ENCODE data around the gene RAB9B.

The RAB9B gene

DNA sequence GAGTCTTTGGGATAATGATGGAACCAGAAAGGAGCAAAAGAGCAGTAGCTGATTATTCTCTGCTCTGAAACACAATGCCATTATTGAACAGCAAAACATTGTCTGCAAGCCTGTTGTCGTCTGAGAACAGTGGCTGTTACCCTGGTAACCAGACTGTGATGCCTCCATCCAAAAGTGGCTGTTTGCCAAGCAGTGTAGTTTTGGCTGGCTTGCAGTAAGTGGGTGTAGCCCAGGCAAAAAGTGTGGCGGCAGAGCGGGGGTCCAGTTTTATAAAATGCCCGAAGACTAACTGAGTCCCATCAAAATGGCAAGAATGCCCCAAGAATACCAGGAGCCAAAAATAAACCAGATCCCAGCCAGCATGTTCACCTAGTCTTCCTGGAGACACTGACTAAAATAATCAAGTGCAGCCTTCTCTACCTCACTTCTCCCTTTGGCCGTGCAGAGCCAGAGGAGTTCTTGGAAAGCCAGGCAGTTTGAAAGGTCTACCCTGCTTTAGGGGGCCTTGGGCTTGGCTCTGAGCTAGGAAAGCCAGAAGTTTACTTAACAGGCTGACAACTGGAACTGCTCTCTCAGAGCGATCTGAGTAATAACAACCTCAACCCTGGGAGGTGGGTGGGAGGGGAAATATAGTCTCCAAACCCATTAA, 52.8 kb downstream of the RAB9B start:
- Histone ChIP-seq H3K36me3 (ENCODE audit: control insufficient read depth, insufficient read depth, low read length) (no peaks in the 10 kb centered on the region), H3K9ac (ENCODE audit: low read length) (no peak overlapping the region), H3K4me1 (ENCODE audit: control insufficient read depth, insufficient read depth, low read length) (no peaks in the 10 kb centered on the region), H3K27me3 (ENCODE audit: control insufficient read depth, insufficient read depth, low read length) (no peaks in the 10 kb centered on the region), H3K4me3 (ENCODE audit: low read length) (no peak overlapping the region), H3K27ac (ENCODE audit: low read depth, low read length) (no peak overlapping the region)

DNA sequence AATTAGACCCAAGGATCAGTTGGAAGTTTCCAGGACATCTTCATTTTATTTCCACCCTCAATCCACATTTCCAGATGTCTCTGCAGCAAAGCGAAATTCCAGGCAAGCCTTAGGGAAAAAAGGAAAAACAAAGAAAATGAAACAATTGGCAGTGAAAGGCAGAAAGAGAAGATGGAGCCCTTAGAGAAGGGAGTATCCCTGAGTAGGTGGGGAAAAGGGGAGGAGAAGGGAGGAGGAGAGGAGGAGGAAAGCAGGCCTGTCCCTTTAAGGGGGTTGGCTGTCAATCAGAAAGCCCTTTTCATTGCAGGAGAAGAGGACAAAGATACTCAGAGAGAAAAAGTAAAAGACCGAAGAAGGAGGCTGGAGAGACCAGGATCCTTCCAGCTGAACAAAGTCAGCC, 55.5 kb downstream of the RAB9B start, which contains the start of gene PLP1:
Gene PLP1, plus strand, starts transcription at position 295 of the 400 bp plus-strand sequence. CDS start 156 bp downstream, outside the sequence.
- Histone ChIP-seq H3K27ac (ENCODE audit: low read depth, low read length) (no peak within 1 kb of the TSS), H3K4me3 (ENCODE audit: low read length) (no peak within 1 kb of the TSS), H3K9ac (ENCODE audit: low read length) (no peak within 1 kb of the TSS), H3K27me3 (ENCODE audit: control insufficient read depth, insufficient read depth, low read length) (no peaks in the 10 kb centered on the region), H3K4me1 (ENCODE audit: control insufficient read depth, insufficient read depth, low read length) (no peaks in the 10 kb centered on the region), H3K36me3 (ENCODE audit: control insufficient read depth, insufficient read depth, low read length) (no peaks in the 10 kb centered on the region)

DNA sequence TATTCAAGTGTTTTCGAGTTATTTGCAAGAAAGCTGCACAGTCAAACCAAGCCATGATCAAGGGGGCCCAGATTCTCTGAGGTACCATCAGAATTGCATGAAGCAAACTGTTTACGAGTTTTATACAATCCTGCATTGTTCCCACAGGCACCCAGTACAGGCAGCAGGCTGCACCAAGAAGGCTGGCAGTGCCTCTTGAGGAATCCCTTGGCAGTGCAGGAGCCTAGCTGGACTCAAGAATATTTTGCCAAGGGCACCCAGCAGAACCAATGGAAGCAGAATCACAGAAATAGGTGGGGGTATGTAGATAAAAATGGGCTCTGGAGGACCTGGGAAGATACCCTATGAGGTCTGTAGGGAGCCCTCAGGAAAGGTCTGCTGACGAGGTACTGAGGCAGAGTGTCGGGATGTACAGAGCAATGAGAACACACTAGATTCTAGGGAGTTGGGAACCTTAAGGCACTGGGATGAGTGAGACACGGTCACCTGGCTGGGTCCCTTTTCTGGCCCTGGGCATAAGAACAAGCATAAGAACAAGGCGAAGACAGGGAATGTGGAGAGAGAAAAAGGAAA, 57.9 kb downstream of the RAB9B start:
- Histone ChIP-seq H3K4me1 (ENCODE audit: control insufficient read depth, insufficient read depth, low read length) (no peaks in the 10 kb centered on the region), H3K27me3 (ENCODE audit: control insufficient read depth, insufficient read depth, low read length) (no peaks in the 10 kb centered on the region), H3K9ac (ENCODE audit: low read length) (no peak overlapping the region), H3K27ac (ENCODE audit: low read depth, low read length) (no peak overlapping the region), H3K36me3 (ENCODE audit: control insufficient read depth, insufficient read depth, low read length) (no peaks in the 10 kb centered on the region), H3K4me3 (ENCODE audit: low read length) (no peak overlapping the region)

DNA sequence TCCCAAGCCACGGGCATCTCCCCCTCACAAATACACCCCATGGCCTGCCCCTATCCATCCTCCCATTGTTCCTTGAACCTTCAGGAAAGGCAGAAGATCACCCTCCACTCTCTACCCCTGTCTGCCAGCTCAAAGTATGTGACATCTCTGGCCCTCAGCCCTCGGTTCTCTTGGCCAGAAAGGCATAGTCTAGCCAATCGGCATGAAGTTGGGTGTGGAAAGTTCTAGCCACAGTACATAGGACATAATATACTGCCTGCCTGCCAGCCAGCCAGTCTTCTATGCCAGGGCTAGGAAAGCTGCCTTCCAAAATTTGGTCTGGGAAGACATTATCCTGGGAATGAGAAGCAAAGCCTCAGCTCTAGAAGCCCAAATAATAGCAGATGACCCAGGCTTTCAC, 58.6 kb downstream of the RAB9B start:
- Histone ChIP-seq H3K27ac (ENCODE audit: low read depth, low read length) (no peak overlapping the region), H3K4me1 (ENCODE audit: control insufficient read depth, insufficient read depth, low read length) (no peaks in the 10 kb centered on the region), H3K27me3 (ENCODE audit: control insufficient read depth, insufficient read depth, low read length) (no peaks in the 10 kb centered on the region), H3K9ac (ENCODE audit: low read length) (no peak overlapping the region), H3K36me3 (ENCODE audit: control insufficient read depth, insufficient read depth, low read length) (no peaks in the 10 kb centered on the region), H3K4me3 (ENCODE audit: low read length) (no peak overlapping the region)
